ENCODE results near the gene SLIT1.

GRCh38 chr10:97129666-97130065, 56.1 kb downstream of the SLIT1 start:
- TF ChIP-seq REST (IDR thresholded peaks at IDR 0.05; ENCODE audit: insufficient read depth in 1 of 2, low read depth in 2 of 2, low read length in 2 of 2): no peak
- no peak for TF ChIP-seq TAF1 (IDR thresholded peaks at IDR 0.05; ENCODE audit: borderline replicate concordance, insufficient read depth, low read length)
- no peak for TF ChIP-seq POLR2AphosphoS5 (IDR thresholded peaks at IDR 0.05; ENCODE audit: low read depth, low read length)
- TF ChIP-seq SIN3A (IDR thresholded peaks at IDR 0.05; ENCODE audit: borderline replicate concordance, insufficient read depth, low read length): no peak
- no peak for TF ChIP-seq FOXP2 (optimal IDR thresholded peaks at IDR 0.05; ENCODE audit: borderline replicate concordance, extremely low read depth, extremely low read length, insufficient read depth)
